ENCODE results near the gene SLC35F4. TPM values are rescaled to one million over a fixed set of nuclear protein-coding genes. Genes with fewer than 3 reads are reported as not detected.

Gene SLC35F4
- total and polyA plus RNA-seq, 2 of the 4 experiments (the other 2 are of a cell fraction): not detected

DNA sequence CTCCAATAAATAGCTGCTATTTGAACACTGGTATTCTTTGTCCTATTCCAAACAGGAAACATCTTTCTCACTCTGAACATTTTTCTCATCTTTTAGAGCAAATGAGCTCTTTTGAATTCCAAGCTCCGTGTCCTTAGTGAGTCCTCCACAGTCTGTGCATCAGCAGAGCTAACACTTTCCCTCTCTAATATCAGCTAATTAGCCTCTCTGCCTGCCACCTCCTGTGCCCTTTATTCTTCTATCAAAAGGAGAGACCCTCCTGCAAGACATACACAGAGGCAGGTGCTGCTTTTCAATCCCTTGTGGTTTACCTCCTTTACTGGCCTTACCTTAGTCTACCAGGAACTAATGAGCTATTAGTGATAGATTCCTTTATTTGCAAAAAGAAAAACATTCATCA, 178.5 kb downstream of the SLC35F4 start:
- Histone ChIP-seq H2BK120ac (ENCODE audit: low read depth, low read length) (no peak overlapping the region), H4K91ac (ENCODE audit: insufficient read depth, low read depth, low read length) (no peak overlapping the region), H3K9me1 (ENCODE audit: insufficient read depth, low read length) (no peaks in the 10 kb centered on the region), H2BK15ac (ENCODE audit: low read depth, low read length) (no peak overlapping the region), H2BK5ac (ENCODE audit: low read depth, low read length, poor library complexity, severe bottlenecking) (no peak overlapping the region), H2AFZ (replicated peaks; ENCODE audit: low read length, poor library complexity) (no peak overlapping the region), H4K5ac (ENCODE audit: low read depth, low read length) (no peak overlapping the region), H3K27me3 (ENCODE audit: control insufficient read depth, insufficient read depth, low read length) (no peaks in the 10 kb centered on the region), H4K8ac (ENCODE audit: low read depth in 2 of 2, low read length in 2 of 2) (no peak overlapping the region), H3K4ac (ENCODE audit: low read depth, low read length) (no peak overlapping the region), H3K14ac (replicated peaks; ENCODE audit: low read depth, low read length) (no peak overlapping the region), H3K9me3 (ENCODE audit: control insufficient read depth, insufficient read depth, low read length) (0 out of 2 replicates have a peak, but pooled peaks cover 3% of the 10 kb centered on the region), H3K27ac (ENCODE audit: insufficient read depth, low read length) (no peak overlapping the region), H3K4me2 (ENCODE audit: low read depth, low read length) (no peak overlapping the region), H2AK9ac (replicated peaks; ENCODE audit: low read depth, low read length, poor library complexity) (no peak overlapping the region), H3K4me3 (ENCODE audit: insufficient read depth, low read depth, low read length) (no peak overlapping the region), H3K4me1 (ENCODE audit: control insufficient read depth, insufficient read depth, low read length) (no peaks in the 10 kb centered on the region), H3K9ac (ENCODE audit: low read depth, low read length) (no peak overlapping the region), H2AK5ac (ENCODE audit: low read depth, low read length) (no peak overlapping the region), H3K56ac (ENCODE audit: extremely low read depth, insufficient read depth, low read length) (no peak overlapping the region), H2BK20ac (ENCODE audit: low read depth, low read length) (no peak overlapping the region), H3K18ac (ENCODE audit: low read depth, low read length) (no peak overlapping the region), H3K23ac (ENCODE audit: low read depth, low read length) (no peak overlapping the region), H3K79me1 (ENCODE audit: low read depth in 1 of 2, low read length in 2 of 2) (no peaks in the 10 kb centered on the region), H4K20me1 (ENCODE audit: insufficient read depth, low read length) (no peaks in the 10 kb centered on the region), H3K36me3 (ENCODE audit: control insufficient read depth, insufficient read depth, low read length) (no peaks in the 10 kb centered on the region)
- 33% methylated on average over 1 of the region's 1 CpG; no CpG with 5 or more reads in 1 of the 2 experiments for WGBS, 2 experiments (ENCODE audit: extremely low coverage in 2 of 2, insufficient read length in 1 of 2)
- dilution Hi-C loops (cut with HindIII; ENCODE audit: low sequenced_read_pairs, unreplicated experiment) (no loop called here), intact Hi-C loops (cut with micrococcal nuclease) (no loop called here), in situ Hi-C loops (cut with MboI; ENCODE audit: low sequenced_read_pairs) (no loop called here)
- ChIA-PET CTCF (interaction anchor here (0.5 kb wide), 1 partner anchor 1443 kb away, joined by 4 read pairs; no protein-coding TSS in a partner anchor), POLR2A (ENCODE audit: unreplicated experiment) (no interaction called here)
- BruUV-seq (replicated peaks): no TSS peak
- no peak for TF ChIP-seq MAFK (IDR thresholded peaks at IDR 0.05; ENCODE audit: low read depth, low read length)
- TF ChIP-seq CEBPB (IDR thresholded peaks at IDR 0.05; ENCODE audit: low read depth, low read length): no peak
- TF ChIP-seq MAZ (IDR thresholded peaks at IDR 0.05; ENCODE audit: borderline replicate concordance, low read depth, low read length): no peak
- no peak for TF ChIP-seq ELK1 (IDR thresholded peaks at IDR 0.05; ENCODE audit: borderline replicate concordance, low read depth, low read length)
- no peak for TF ChIP-seq RFX5 (IDR thresholded peaks at IDR 0.05; ENCODE audit: low read depth, low read length)
- TF ChIP-seq POLR2A (IDR thresholded peaks at IDR 0.05; ENCODE audit: low read depth, low read length): no peak
- TF ChIP-seq CHD1 (IDR thresholded peaks at IDR 0.05; ENCODE audit: low read depth, low read length): no peak
- TF ChIP-seq RAD21 (IDR thresholded peaks at IDR 0.05; ENCODE audit: low read length): no peak
- no peak for TF ChIP-seq BHLHE40 (IDR thresholded peaks at IDR 0.05; ENCODE audit: low read depth, low read length)
- TF ChIP-seq CTCF (conservative IDR thresholded peaks at IDR 0.05; ENCODE audit: low read depth, low read length): no peak
- TF ChIP-seq NFE2L2 (IDR thresholded peaks at IDR 0.05; ENCODE audit: low read depth, low read length): no peak
- TF ChIP-seq FOS (IDR thresholded peaks at IDR 0.05; ENCODE audit: low read depth, low read length): no peak
- no peak for TF ChIP-seq SMC3 (IDR thresholded peaks at IDR 0.05; ENCODE audit: low read depth, low read length)
- TF ChIP-seq MXI1 (IDR thresholded peaks at IDR 0.05; ENCODE audit: borderline replicate concordance, low read depth, low read length): no peak
- no peak for TF ChIP-seq USF2 (IDR thresholded peaks at IDR 0.05; ENCODE audit: low read depth, low read length)
- TF ChIP-seq RCOR1 (IDR thresholded peaks at IDR 0.05; ENCODE audit: insufficient replicate concordance, low read length): no peak
- DNase-seq (no peak), ATAC-seq (ENCODE audit: low read depth) (no peak)
